IPS DF 4.7 (cell line): ENCODE results near the gene ACVR1B.

Experiments used
- DNase-seq: peaks from one replicate; pipeline ENCODE4 v3.0.0-alpha.2; 2013; ENCODE audit warnings: low spot score; ENCODE audit errors: extremely low read depth

ACVR1B gene

DNA sequence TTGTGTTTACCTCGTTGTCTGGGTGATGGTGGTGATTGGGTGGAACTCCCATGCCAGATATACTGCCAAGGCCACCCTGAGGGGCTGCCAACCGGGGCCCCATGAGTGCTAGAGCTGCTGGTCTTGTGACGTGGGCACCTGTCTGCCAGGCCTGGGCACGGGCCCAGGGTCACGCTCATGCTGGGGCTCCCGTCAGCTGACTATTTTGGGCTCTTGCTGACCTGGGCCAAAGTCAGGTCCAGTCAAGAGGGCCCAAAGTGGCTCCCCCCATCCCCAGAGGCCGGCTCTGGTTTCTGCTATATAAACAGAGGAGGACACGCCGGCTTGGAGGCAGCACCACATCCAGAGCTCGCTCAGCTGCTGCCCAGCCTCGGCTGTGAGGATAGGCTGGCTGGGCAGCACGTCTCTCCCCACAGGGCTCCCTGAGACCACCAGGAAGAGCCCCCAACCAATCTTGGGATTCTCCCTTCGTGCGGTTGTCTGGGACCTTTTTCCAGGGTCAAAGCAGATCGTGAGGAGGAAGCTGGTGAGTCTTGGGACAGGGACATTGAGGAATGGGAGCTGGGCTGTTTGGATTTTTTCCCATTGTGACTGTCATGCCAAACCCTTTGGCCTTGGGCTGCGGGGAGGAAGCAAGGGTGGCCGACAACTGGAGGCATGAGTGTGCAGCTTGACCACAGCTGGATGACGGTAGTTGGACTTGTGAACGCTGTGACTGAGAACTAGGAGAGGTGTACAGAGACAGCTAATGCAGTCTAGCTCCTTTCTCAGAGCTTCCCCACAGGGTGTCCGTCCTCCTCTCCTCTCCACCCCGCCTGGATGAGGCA is 92.1 kb downstream of the ACVR1B start:
- no peak for DNase-seq

DNA sequence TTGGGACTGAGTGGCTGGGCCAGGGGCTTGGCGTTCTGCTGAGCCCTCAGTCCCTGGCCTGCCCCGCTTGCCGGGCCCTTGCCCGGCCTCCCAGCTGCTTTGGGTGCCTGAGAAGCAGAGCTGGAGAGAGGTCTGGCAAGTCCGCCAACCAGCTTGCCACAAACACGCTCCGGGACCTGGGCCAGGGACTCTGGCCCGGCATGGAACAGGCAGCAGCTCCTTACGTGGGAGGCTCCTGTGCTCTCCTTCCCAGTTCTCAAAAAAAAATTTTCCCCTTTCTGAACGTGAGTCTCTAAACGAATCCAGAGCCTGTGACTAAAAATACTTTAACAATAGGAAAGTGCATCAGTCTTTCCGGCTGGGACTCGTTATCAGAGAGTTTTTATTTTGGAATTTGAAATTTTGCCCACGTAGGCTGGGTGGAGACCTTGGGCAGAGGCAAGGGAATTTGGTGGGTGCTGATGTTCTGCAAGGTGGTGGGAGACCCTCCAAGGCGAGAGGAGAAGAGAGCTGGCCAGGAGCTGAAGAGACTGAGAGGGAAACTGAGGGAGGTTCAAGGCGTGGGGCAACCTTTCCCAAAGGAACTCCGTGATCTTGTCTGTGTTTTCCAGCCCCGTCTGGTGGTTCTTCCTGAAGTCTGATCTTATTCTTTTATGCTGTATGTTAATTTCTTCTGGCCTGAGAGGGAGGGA is 92.9 kb downstream of the ACVR1B start:
- DNase-seq = no peak

DNA sequence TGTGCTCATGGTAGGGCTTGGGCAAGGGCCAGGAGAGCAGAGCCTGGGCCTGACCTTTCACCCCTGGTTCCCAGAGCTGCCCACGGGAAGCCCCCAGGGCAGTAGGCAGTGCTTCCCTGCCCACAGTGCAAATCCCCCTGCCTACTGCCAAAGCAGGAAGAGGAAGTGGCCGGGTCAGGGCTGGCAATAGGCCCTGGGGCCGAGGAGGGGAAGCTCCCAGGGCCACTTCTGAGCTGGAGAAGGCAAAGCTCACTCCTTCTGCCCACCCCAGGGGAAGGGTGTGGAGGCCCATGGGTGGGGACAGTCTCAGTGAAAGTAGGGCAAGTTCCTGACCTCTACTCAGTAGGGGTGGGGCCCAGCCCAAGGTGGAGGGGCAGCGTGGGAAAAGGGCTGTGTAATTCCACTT is 94.3 kb downstream of the ACVR1B start:
- no peak for DNase-seq
